HG02840 (cell line): ENCODE data around the gene UBE2N.

Experiments
- ATAC-seq: cut with Tn5 transposase; IDR thresholded peaks from one replicate; pipeline ENCODE4 v1.9.1; 2021; ENCODE audit warnings: mild to moderate bottlenecking, moderate library complexity, moderate number of reproducible peaks; ENCODE audit not compliant: unreplicated experiment, low FRiP score

UBE2N gene

DNA sequence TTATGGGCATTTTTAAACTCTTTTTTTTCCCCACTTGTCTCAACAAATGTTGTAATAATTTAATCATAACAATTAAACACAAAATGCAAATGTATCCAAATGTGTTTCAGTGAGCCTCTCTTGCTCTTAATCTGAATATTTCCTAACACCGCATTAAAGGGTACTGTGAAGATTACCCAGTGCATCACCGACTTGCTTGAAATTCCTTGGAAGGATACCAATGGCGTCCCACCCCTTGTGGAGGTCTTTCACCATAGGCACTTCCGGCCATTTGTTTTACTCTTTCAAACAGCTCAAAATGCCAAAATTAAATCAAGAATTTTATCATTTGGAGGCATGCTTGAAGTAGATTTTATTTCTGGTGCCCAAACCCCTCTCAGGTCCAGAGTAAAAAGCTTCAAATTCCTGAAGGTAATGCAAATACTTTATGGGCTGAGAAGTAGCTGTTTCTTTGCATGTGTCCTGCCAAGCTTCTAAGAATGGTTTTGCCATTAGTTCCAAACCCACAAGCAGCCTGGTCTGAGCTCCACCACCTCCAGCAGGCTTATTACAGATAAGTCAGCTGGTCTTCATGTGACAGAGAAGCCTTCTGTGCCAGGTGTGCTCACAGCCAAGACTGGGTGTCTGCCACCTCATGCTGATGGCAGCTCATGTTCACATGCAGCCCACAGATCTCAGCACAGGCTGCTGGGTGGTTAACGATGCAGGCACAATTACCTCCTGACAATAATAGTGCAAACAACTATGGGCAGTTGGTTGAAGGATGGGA lies 80.4 kb downstream of the UBE2N start:
- no peak for ATAC-seq

DNA sequence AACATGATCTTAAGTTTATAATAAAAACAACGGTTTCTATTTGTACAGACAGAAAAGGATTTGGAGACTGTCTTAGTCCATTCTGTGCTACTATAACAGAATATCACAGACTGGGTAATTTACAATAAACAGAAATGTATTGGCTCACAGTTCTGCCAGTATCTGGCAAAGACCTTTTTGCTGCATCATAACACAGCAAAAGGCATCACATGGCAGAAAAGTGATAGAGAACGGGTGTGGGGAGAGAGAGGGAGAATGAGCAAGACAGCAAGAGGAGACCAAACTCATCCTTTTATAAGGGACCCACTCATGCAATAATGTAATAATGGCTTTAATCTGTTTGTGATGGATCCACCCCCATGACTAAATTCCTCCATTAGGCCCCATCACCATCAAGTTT lies 81.1 kb downstream of the UBE2N start:
- no peak for ATAC-seq

DNA sequence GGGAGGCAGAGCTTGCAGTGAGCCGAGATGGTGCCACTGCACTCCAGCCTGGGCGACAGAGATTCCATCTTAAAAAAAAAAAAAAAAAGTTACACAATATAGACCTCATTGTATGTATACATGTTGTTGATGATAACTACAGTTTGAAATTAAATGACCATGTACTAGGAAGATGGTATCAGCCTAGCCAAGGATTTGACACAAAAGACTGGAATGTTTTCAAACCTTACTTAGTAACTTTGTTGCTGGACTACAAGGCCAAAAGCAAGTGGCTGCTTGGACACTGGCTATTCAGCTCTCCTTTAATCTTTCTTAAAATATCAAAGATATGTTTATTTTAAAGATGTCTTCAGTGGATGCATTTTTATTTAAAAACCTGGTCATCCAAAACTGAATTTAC lies 82.9 kb downstream of the UBE2N start:
- no peak for ATAC-seq

DNA sequence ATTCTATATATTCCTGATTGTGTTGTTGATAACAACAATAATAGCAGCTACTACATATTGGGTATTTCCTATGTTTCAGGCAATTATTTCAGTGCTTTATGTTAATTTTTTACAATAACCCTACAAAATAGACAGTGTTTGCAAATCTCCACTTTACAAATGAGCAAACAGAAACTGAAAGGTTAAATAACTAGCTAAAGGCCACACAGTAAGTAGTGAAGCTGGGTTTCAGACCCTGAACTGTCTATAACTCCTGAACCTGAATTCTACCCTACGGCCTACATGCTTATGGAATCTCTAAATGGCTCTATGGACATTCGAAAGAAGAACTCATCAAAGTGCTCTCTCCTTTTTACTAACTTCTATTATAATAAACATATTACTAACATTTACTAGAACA lies 83.7 kb downstream of the UBE2N start:
- no peak for ATAC-seq

DNA sequence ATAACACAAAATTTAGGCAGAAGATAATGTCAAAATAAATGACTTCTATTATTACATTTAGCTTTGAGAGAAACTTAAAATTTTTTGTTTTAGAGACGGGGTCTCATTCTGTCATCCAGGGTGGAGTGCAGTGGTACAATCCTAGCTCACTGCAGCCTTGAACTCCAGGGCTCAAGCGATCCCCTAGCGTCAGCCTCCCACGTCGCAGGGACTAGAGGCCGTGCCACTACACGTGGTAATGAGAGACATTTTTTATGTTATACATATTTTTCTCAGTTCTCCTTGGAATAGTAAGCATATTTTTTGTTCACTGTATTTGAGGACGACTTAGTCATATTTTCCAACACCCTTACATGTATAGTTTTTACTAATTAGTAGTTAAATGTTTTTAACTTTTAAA lies 85.5 kb downstream of the UBE2N start:
- no peak for ATAC-seq
